Adrenal gland (tissue), 12 donors: ENCODE results near the gene ECI2. TPM values are rescaled to one million over a fixed set of nuclear protein-coding genes. Genes with fewer than 3 reads are reported as not detected.

ENCODE experiments used
- DNase-seq, 7 donors: peaks; one replicate each; pipeline ENCODE4 v3.0.0-alpha.2; 2019 to 2020
- H3K27ac ChIP-seq, 5 donors: fragments of 200-600 bp; sonication (generic) in 4 of 5; 1 replicate in 3 of 5; 2 replicates in 2 of 5; pipeline versions ENCODE4 v1.5.1 to v1.8.0; 2016 to 2020; ENCODE audit warnings: mild to moderate bottlenecking in 1 of 5
- H3K27me3 ChIP-seq: fragments of 200-600 bp; 2 replicates; pipeline ENCODE4 v1.8.0; 2021
- H3K36me3 ChIP-seq, 2 donors: fragments of 200-600 bp; replicated peaks in 1 of 2; 1 replicate in 1 of 2; 2 replicates in 1 of 2; pipeline versions ENCODE4 v1.5.1 to v1.8.0; 2018 to 2022
- H3K4me1 ChIP-seq, 2 donors: fragments of 200-600 bp; replicated peaks in 1 of 2; 1 replicate in 1 of 2; 2 replicates in 1 of 2; pipeline versions ENCODE4 v1.5.1 to v1.8.0; 2018 to 2021
- H3K4me3 ChIP-seq, 4 donors: fragments of 200-600 bp; sonication (generic) in 3 of 4; one replicate each; pipeline ENCODE4 v1.5.1; 2016 to 2018
- H3K9me3 ChIP-seq, 3 donors: fragments of 200-600 bp; sonication (generic) in 1 of 3; replicated peaks in 1 of 3; 1 replicate in 2 of 3; 2 replicates in 1 of 3; pipeline versions ENCODE4 v1.5.1 to v1.8.0; 2016 to 2021
- POLR2A ChIP-seq, 2 donors: fragments of 450-650 bp; IDR thresholded peaks; one replicate each; pipeline ENCODE4 v1.6.1; 2017; ENCODE audit warnings: antibody characterized with exemption in 2 of 2, mild to moderate bottlenecking in 2 of 2, moderate library complexity in 1 of 2
- WGBS, 4 donors: extraction: QIAGEN DNeasy Blood & Tissue Kit in 2 of 4; methylation state at CpG; one replicate each; pipeline versions ENCODE4 v1.1.5 to v1.1.7; 2013 to 2017; 5-methylcytosine and 5-hydroxymethylcytosine counted together
- intact Hi-C, 2 donors: fragments of 100-400 bp; cut with DNase I; formaldehyde crosslinking; loops; one replicate each; pipeline versions ENCODE4 v1.14.1 to v1.15.0; 2022 to 2023
- polyA plus RNA-seq, 3 donors: library from polyadenylated mRNA; stranded (reverse); fragments of 200-250 nt in 2 of 3; fragments of 350-450 nt in 1 of 3; fragmentation: Illumina TruSeq in 1 of 3; extraction: RNeasy Lipid Tissue Mini Kit (QIAGEN cat#74804) in 1 of 3; gene quantifications; one replicate each; pipeline ENCODE4 v1.2.3, GENCODE V29; 2013 to 2014
- total RNA-seq, 9 donors: library from RNA; depleted of rRNA in 4 of 9; stranded (reverse); fragments of >200 nt in 4 of 9; fragments of 120-200 nt in 1 of 9; fragmentation: NEBNext Ultra II Directional in 1 of 9; extraction: Animal tissue kit (Norgen Biotek cat#: 25700) in 1 of 9; gene quantifications; one replicate each; pipeline versions ENCODE4 v1.1.0 to v1.2.4, GENCODE V29; 2013 to 2023
- TF ChIP-seq, protein P1 (sequence below), 6 experiments: fragments of 450-650 bp in 4 of 6; fragments of 200-600 bp in 2 of 6; sonication (generic) in 1 of 6; IDR thresholded peaks; 1 replicate in 5 of 6; 2 replicates in 1 of 6; pipeline versions ENCODE4 v1.5.1 to v1.8.0; 2016 to 2021; ENCODE audit warnings: antibody characterized with exemption in 6 of 6, mild to moderate bottlenecking in 2 of 6, moderate library complexity in 1 of 6
- donor health status: healthy with polysubstance abuse.
- donor health status: Bipolar disorder and iron deficiency.
- donor health status: DM: yes; HTN: yes; CAD: no.
- donor health status: DM: no; HTN: no; CAD: no.
- donor health status: DM: no; HTN: no; CAD: no.
- donor health status: DM: yes; HTN: yes; CAD: no.

Gene ECI2
- total and polyA plus RNA-seq, 12 donors: 40.1 to 516 (median 158) TPM

DNA sequence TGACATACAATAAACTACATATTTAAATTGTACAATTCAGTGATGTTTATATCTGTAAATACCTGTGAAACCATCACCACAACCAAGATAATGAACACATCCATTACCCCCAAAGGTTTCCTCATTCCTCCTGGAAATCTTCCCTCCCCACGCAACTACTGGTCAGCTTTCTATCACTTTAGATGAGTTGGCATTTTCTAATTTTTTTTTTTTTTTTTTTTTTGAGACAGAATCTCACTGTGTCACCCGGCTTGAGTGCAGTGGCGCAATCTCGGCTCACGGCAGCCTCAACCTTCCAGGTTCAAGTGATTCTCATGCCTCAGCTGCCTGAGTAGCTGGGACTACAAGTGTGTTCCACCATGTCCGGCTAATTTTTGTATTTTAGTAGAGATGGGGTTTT lies 31.7 kb upstream of the ECI2 start:
- WGBS, 4 donors: 92 to 98% (median 94%) methylated on average over 6 of the region's 6 CpGs
- intact Hi-C loops: no loop called here
- DNase-seq: no peak
- Histone ChIP-seq H3K4me3 (no peak overlapping the region), H3K4me1 (peaks cover 8 to 25% of the 10 kb centered on the region in 2 donors), H3K27me3 (no peaks in the 10 kb centered on the region), H3K36me3 (no peaks in the 10 kb centered on the region), H3K27ac (no peak overlapping the region), H3K9me3 (peaks cover 0 to 9% (median 0%) of the 10 kb centered on the region in 3 donors)
- TF ChIP-seq, protein P1, sequence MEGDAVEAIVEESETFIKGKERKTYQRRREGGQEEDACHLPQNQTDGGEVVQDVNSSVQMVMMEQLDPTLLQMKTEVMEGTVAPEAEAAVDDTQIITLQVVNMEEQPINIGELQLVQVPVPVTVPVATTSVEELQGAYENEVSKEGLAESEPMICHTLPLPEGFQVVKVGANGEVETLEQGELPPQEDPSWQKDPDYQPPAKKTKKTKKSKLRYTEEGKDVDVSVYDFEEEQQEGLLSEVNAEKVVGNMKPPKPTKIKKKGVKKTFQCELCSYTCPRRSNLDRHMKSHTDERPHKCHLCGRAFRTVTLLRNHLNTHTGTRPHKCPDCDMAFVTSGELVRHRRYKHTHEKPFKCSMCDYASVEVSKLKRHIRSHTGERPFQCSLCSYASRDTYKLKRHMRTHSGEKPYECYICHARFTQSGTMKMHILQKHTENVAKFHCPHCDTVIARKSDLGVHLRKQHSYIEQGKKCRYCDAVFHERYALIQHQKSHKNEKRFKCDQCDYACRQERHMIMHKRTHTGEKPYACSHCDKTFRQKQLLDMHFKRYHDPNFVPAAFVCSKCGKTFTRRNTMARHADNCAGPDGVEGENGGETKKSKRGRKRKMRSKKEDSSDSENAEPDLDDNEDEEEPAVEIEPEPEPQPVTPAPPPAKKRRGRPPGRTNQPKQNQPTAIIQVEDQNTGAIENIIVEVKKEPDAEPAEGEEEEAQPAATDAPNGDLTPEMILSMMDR (IDR thresholded peaks at IDR 0.05): no peak

DNA sequence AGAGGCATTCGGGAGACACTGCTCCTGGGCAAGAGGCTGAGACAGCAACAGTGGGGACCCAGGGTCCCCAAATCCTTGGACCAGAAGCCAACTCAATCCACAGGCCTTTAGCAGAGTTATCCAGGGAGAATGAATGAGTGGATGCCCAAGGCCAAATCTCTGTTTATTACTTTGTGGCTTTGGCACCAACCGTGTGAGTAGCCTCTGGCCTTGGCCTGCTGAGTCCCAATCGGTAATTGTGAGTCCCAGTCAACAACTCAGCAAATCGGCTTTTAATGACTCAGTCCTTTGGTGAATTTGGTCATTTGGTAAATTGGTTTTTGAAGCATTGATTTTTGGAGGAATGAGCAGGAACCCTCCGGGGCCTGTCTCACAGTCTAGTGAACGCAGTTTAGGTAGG lies 29.1 kb upstream of the ECI2 start:
- TF ChIP-seq, protein P1 (IDR thresholded peaks at IDR 0.05): no peak
- no peak for TF ChIP-seq POLR2A (IDR thresholded peaks at IDR 0.05)
- peak overlapping the region in 1 of 5 donors; percentile 34 for H3K27ac ChIP-seq
- 60 to 70% (median 68%) methylated on average over 6 of the region's 6 CpGs for WGBS, 4 donors
- H3K36me3 ChIP-seq: no peaks in the 10 kb centered on the region
- peaks cover 8 to 25% of the 10 kb centered on the region in 2 donors for H3K4me1 ChIP-seq
- intact Hi-C loops: no loop called here
- no peak overlapping the region for H3K4me3 ChIP-seq
- peak in 6 of 7 donors; percentile 55 to 73 (median 70) for DNase-seq
- H3K27me3 ChIP-seq: no peaks in the 10 kb centered on the region
- H3K9me3 ChIP-seq: peaks cover 0 to 9% (median 0%) of the 10 kb centered on the region in 3 donors

DNA sequence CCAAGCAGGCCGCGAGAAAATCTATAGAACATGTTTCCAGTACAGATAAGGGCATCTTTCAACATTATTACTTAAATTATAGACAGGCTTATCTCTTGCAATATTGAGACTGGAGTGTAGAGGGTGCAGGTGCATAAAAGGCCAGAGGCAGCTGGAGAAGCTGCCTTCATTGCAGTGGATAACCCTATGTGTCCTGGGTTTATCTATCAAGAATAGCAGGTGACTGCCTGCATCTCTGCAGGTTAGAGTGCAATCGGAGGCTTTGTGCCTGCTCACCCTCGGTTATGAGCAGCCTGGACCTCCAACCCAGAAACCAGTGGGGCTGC lies 28.7 kb upstream of the ECI2 start:
- TF ChIP-seq, protein P1 (IDR thresholded peaks at IDR 0.05): peak in 2 of 6 experiments; percentile 8 to 14
- TF ChIP-seq POLR2A (IDR thresholded peaks at IDR 0.05): no peak
- no peak overlapping the region for H3K4me3 ChIP-seq
- intact Hi-C loops: no loop called here
- H3K4me1 ChIP-seq: peaks cover 8 to 25% of the 10 kb centered on the region in 2 donors
- WGBS, 4 donors: 82 to 89% (median 85%) methylated on average over 3 to 4 of the region's 4 CpGs
- no peak for DNase-seq
- no peaks in the 10 kb centered on the region for H3K36me3 ChIP-seq
- peaks cover 0 to 9% (median 0%) of the 10 kb centered on the region in 3 donors for H3K9me3 ChIP-seq
- no peak overlapping the region for H3K27ac ChIP-seq
- no peaks in the 10 kb centered on the region for H3K27me3 ChIP-seq

DNA sequence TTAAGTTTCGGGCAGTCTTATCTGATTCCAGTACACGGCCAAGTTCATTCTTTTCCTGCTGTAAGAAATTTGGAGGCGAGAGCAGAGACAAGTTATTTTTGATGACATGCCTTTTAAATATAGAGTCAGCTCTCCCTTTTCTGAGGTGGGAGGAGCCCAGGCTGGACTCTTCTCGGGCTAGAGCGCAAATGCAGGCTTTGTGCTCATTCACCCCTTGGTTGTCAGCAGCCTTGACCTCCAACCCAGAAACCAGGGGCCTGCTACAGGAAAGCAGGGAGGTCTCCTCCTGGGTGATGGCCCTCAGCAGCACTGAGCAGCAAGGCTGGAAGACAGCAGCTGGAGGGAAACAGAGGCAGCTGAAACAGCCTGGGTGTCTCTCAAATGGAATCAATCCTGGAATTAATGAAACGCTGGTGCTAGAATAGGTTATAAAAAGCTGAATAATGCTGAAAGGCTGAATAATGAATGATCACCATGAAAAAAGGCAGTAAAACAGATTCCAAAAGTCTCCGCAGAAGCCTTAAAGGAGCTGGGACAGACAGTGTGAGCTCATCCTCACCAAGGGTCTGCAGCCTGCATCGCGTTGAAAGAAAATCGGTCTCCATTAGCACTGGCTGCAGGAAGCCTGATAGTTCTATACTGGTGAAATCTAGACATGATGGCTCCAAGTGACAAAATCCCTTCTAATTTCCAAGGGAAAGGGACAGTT lies 28.2 kb upstream of the ECI2 start:
- no peaks in the 10 kb centered on the region for H3K36me3 ChIP-seq
- no peak overlapping the region for H3K27ac ChIP-seq
- WGBS, 4 donors: 61 to 70% (median 68%) methylated on average over 10 of the region's 10 CpGs
- intact Hi-C loops: no loop called here
- no peak overlapping the region for H3K4me3 ChIP-seq
- H3K4me1 ChIP-seq: peaks cover 8 to 25% of the 10 kb centered on the region in 2 donors
- peak in 2 of 7 donors; percentile 13 to 17 for DNase-seq
- TF ChIP-seq POLR2A (IDR thresholded peaks at IDR 0.05): no peak
- TF ChIP-seq, protein P1 (IDR thresholded peaks at IDR 0.05): no peak
- no peaks in the 10 kb centered on the region for H3K27me3 ChIP-seq
- H3K9me3 ChIP-seq: peaks cover 0 to 9% (median 0%) of the 10 kb centered on the region in 3 donors
